HG03103 (cell line): ENCODE measurements around the gene CMBL.
A peak's percentile ranks its signal among the peaks of the same experiment; 100 is the strongest.

Source experiments
- ATAC-seq: cut with Tn5 transposase; IDR thresholded peaks from one replicate; pipeline ENCODE4 v1.9.1; 2021; ENCODE audit warnings: low read depth; ENCODE audit not compliant: unreplicated experiment

The CMBL gene

DNA sequence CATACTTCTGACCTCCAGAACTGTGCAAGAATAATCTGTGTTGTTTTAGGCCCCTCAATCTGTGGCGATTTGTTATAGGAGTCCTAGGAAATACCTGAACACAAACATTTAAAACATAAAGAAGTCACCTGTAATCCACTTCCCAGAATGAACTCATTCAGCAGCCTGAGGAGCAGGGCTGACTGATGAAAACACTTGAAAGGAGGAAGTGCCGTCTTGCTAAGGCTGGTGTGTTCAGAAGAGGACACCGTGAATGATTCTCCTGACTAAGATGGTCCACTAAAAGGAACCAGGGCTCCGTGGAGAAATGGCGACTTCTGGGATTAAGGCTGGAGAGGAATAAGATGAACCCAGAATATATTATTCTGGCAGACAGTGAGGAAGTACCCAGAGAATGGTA lies 27.1 kb upstream of the CMBL start:
- no peak for ATAC-seq

- no peak for ATAC-seq
Observed at GRCh38 chr5:10333154-10334006, 25.7 kb upstream of the CMBL start.

DNA sequence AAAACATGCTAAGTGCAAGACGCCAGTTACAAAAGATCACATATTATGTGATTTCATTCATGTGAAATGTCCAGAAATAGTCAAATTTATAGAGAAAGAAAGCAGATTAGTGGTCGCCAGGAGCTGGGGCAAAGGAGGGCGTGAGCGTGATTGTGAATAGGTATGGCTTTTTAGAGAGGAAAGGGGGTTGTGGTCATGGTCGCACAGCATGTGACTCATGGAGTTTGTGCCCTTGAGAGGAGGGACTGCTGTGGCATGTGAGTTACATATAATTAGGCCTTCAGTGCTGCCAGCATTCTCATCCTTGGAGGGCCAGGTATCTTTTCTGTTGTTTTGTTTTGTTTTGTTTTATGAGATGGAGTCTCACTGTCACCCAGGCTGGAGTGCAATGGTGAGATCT lies 24.6 kb upstream of the CMBL start:
- ATAC-seq, result no peak

DNA sequence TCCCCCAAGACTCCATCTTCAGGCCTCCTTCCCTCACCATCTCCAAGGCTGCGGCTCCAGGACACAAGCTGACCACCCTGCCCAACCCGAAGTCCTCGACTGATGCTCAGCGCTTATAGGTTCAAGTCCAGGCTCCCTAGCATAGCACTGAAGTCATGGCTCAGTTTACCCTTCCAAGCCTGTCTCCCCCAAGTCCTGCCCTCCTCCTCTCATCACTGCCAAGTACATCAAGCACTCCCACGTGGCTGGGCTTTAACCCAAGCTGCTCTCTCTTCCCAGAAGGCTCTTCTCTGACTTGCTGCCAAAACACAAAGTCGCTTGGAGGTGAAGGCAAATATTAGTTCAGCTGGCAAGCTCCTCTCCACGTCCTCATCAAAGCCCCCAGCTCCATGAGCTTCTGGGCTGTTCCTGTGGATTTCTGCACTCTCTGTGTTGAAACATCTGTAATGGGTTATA lies 23.7 kb upstream of the CMBL start:
- ATAC-seq, result no peak

DNA sequence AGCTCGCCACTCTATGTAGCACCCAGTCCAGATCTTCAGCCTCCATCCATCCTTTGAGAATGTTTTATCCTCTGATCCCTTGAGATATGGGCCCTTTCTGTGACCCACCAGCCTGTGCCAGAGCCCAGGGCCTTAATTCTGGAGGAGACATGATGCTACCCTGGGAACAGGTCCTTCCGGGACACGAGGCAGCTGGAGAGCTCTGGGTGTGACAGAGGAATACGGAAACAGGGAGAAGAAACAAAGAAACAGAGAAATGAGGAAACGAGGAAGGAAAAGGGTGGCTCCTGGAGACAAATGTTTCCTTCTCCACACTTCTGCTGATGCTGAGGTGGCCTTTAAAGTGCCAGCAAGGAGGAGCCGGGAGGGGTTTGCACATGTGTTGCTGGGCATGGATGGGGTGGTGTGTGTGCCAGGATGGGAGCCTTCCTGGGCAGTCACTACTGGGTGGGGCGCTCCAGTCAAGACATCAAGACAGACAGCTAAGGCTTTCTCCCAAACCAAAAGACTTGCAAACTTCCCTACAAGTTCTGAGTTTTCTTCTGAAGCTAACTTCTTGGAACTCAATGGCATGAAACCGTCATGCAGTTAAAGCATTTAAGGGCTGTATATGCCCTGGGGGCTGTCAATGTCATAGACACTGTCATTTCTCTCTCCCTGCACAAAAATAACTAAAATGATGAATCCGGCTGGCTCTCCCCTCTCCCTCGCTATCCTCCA lies 23.0 kb upstream of the CMBL start:
- no peak for ATAC-seq

DNA sequence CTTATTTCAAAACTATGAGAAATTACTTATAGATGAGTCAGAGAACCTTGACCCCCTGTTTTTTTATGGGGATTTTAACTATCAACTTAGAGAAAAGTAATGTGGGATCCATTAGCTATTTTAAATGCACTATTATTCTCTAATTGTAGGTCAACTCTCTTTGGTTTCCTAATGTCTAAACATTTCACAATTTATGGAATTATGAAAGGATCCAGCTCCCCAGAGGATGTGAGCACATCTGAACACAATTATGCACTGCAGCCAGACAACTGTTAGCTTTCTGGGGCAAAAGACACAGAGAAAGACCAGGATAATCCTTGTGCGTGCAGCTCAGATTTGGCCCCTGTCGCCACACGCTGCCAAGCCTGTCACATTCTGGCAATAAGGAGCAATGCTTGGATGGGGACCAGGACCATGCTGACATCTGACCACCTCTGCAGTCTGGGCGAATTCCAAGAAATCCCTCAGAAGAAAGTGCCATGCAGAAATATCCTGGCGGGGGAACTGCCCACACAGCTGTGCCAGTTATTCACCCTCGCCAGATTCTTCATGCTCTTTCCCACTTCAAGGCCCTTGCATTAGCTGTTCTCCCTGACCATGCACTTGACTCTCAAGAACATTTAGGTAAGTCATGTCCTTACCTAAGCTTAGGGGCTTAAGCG lies 22.2 kb upstream of the CMBL start:
- no peak for ATAC-seq

DNA sequence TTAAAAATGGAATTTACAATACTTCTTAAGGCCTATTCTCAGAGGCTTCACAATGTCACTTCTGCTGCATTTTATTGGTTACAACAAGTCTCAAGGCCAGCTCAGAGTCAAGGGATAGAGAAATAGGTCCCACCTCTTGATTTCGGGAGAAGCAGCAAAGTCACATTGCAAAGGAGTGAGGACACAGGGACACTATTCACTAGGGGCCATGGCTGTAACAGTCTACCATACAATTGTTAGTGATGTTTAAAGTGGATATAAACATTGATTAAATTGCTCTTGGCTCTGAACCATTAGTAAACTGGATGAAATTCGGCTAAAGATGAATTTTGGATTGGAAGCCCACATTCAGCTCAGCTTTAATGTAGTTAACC lies 21.7 kb upstream of the CMBL start:
- no peak for ATAC-seq

GRCh38 chr5:10328323-10328722 lies 20.6 kb upstream of the CMBL start:
- ATAC-seq, result no peak

GRCh38 chr5:10324518-10325370 lies 17.0 kb upstream of the CMBL start:
- ATAC-seq, result no peak

GRCh38 chr5:10323588-10324488 lies 16.1 kb upstream of the CMBL start:
- ATAC-seq, result no peak

DNA sequence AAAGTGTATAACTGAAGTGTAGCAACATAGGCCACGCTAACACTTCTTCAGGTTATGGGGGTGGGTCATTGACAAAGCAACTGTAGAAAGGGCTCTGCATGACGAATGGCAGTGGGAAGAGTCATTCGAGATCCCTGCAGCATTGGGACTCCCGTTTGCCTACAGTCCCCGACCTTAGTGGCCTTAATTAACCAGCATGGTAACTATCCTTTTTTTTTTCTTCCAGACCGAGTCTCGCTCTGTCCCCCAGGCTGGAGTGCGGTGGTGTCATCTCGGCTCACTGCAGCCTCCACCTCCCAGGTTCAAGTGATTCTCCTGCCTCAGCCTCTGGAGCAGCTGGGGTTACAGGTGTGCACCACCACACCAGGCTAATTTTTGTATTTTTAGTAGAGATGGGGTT lies 14.2 kb upstream of the CMBL start:
- no peak for ATAC-seq

GRCh38 chr5:10320793-10321192 lies 13.1 kb upstream of the CMBL start:
- ATAC-seq, result no peak

DNA sequence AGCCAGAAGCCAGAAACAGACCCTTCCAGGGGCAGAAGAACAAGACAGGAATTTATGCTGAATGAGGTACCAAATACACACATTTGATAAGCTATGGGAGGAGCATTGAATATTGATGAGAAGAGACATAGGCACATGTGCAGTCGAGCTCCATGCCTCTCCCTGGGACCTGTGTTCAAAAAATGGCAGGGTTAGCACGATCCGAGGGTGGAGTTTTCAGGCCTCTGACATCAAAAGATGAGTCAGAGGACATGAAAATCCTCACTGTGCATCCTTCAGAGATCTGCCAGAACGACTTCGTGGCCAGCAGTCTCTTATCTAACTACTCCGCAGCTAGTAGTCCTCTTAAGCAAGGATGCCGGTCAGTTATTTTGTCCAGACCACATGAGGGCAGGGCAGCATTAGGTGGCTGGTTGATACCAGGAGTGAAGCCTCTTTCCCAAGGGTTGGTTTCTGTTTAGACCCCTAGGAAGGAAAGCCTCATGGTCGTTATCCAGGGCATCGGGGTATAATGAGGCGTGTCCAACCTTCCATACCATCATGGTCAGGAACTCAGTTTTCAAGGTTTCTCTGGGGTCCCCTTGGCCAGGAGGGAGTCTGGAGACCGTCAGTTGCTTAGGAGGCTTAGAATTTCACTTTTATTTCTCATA lies 11.6 kb upstream of the CMBL start:
- ATAC-seq, result no peak

GRCh38 chr5:10317825-10318682 lies 10.4 kb upstream of the CMBL start:
- ATAC-seq, result peak; percentile 62

GRCh38 chr5:10315824-10316509 lies 8.3 kb upstream of the CMBL start:
- ATAC-seq, result no peak

DNA sequence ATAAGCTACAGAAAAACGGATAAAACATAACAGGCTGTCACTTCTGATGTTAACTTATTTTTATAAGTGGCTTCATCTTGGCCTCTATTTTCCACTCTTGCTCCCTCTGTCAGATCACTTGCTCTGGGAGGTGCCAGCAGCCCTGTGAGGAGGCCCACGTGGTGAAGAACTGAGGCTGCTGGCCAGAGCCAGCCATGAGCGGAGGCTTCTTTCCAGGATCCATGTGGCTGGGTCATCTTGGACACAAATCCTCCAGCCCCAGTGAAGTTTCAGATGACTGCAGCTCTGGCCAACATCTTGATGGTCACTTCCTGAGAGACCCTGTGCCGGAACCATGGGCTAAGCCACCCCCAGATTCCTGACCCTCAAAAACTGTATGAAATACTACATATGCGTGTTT lies 7.5 kb upstream of the CMBL start:
- no peak for ATAC-seq

GRCh38 chr5:10311595-10312425 lies 4.1 kb upstream of the CMBL start:
- ATAC-seq, result no peak
